K562 (cell line): ENCODE measurements around the gene IDH2. TPM values are rescaled to one million over a fixed set of nuclear protein-coding genes. Genes with fewer than 3 reads are reported as not detected.

Experiments used
- BCOR ChIP-seq: fragments of 450-650 bp; IDR thresholded peaks from 2 replicates; pipeline ENCODE4 v1.6.1; 2016
- CUX1 ChIP-seq: fragments of 200-800 bp; sonication (Bioruptor generic); IDR thresholded peaks from 2 replicates; pipeline ENCODE4 v1.6.1; 2016; ENCODE audit warnings: missing genetic modification characterization, missing compliant biosample characterization
- GTF2B ChIP-seq: IDR thresholded peaks from 2 replicates; pipeline ENCODE4 v1.6.1; 2011; ENCODE audit not compliant: insufficient read length; ENCODE audit errors: extremely low read depth
- HDAC1 ChIP-seq, 2 experiments: fragments of 450-650 bp; IDR thresholded peaks; 2 replicates each; pipeline ENCODE4 v1.6.1; 2016 to 2017; ENCODE audit warnings: inconsistent platforms in 1 of 2, mild to moderate bottlenecking in 1 of 2, moderate library complexity in 1 of 2
- PCBP2 ChIP-seq: fragments of 200-400 bp; formaldehyde crosslinking; IDR thresholded peaks from 2 replicates; pipeline ENCODE4 v1.6.1; 2018; ENCODE audit warnings: low read length, low read depth, mild to moderate bottlenecking, moderate library complexity; ENCODE audit not compliant: poor library complexity, severe bottlenecking
- RFX1 ChIP-seq: fragments of 450-650 bp; IDR thresholded peaks from 2 replicates; pipeline ENCODE4 v1.6.1; 2016; ENCODE audit warnings: mild to moderate bottlenecking, moderate library complexity
- SIN3A ChIP-seq, 2 experiments: fragments of 150-350 bp in 1 of 2; IDR thresholded peaks; 2 replicates each; pipeline ENCODE4 v1.6.1; 2011 to 2016; ENCODE audit warnings: borderline replicate concordance in 2 of 2, low read depth in 2 of 2, low read length in 2 of 2, mild to moderate bottlenecking in 2 of 2, moderate library complexity in 2 of 2; ENCODE audit not compliant: control insufficient read depth in 1 of 2
- polyA plus RNA-seq, 8 experiments: library from polyadenylated mRNA; depleted of rRNA in 4 of 8; stranded (reverse) in 5 of 8; unstranded in 3 of 8; fragments of >200 nt; fragmentation: Nextera tagmentation in 2 of 8; fragmentation: Illumina TruSeq in 1 of 8; extraction: Ambion mirVana in 2 of 8; extraction: Trizol in 1 of 8; gene quantifications; 2 replicates each; pipeline versions ENCODE4 v1.2.1 to v1.2.3, GENCODE V29; 2011 to 2014; ENCODE audit warnings: inconsistent platforms in 1 of 8, missing spikeins in 1 of 8
- total RNA-seq, 7 experiments: library from RNA; depleted of rRNA in 6 of 7; stranded (reverse); fragments of >200 nt in 6 of 7; fragmentation: Illumina TruSeq in 2 of 7; extraction: Trizol in 2 of 7; gene quantifications; 2 replicates each; pipeline versions ENCODE4 v1.2.1 to v1.2.3, GENCODE V29; 2011 to 2021; ENCODE audit warnings: low replicate concordance in 1 of 7

IDH2 gene
- total and polyA plus RNA-seq, 9 of the 15 experiments (the other 6 are each of a cell fraction or from before 2014, with no cell fraction given) = 0.70 to 99.9 (median 59.2) TPM

DNA sequence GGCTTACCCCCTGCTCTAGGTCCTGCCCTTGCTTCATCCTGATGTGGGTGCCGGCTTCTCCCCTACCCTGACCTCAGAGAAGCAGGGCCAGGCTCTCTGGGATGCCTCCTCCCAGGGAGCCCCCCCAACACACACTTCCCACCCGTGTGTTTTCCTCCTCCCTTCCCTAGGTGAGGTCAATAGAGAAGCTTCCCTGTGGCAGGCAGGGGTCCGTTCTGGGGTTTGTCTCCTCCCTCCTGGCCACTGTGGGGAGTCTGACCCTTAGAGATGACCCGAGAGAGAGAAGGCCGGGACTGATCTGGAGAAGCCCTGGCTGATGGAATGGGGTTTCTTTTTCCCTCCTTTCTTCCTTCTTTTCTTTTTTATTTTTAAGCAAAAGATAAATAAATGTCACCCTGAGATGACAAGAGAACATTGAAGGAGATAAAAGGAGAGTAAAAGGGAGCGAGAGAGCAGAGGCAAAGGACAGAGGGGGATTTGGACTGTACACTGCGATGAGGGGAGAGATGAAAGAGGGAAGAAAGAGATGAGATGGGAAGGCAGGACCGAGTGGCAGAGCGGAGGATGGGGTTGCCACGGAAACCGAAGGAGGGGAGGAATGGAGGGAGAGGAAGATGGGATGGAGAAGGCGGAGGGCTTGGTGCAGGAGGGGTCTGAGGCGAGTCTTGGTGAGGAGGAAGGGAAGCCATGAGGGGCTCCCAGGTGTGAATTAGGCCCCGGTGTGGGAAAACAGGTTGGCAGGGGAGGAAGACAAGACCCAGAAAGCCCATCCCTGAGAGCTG, 48.4 kb downstream of the IDH2 start (continued):
- no peak for TF ChIP-seq CUX1 (CRISPR knock-in tag)
- no peak for TF ChIP-seq BCOR
- peak in 1 of 2 experiments; percentile 46; a peak in 1 of 4 replicates for TF ChIP-seq HDAC1 (IDR thresholded peaks at IDR 0.05)
- no peak for TF ChIP-seq PCBP2
- TF ChIP-seq SIN3A (IDR thresholded peaks at IDR 0.05; ENCODE audit: borderline replicate concordance in 2 of 2, control insufficient read depth in 1 of 2, low read depth in 2 of 2, low read length in 2 of 2) = no peak
- peak; percentile 88 for TF ChIP-seq RFX1
- no peak for TF ChIP-seq GTF2B
